GM12878 (cell line): Measurements from ENCODE around the gene SLC25A36. TPM values are rescaled to one million over a fixed set of nuclear protein-coding genes. Genes with fewer than 3 reads are reported as not detected.

Source experiments
- ATAC-seq: fragments of 200-7000 bp; cut with Tn5 transposase; 3 replicates; pipeline ENCODE4 v1.9.1; 2020; ENCODE audit warnings: mild to moderate bottlenecking, moderate library complexity
- BruUV-seq: library from RNA; stranded (reverse); fragments of 400-500 nt; replicated peaks from 2 replicates; lab custom pipeline; 2021; lab: Mats Ljungman, UMichigan
- CTCF ChIA-PET: fragments of 300-600 bp; sonication (Branson Sonifier 250); formaldehyde crosslinking; extraction: SDS; loops from one replicate; lab custom pipeline; 2021; ENCODE audit warnings: inconsistent platforms; lab: Yijun Ruan, JAX
- POLR2A ChIA-PET: fragments of 350-600 bp; formaldehyde crosslinking; extraction: SDS; loops from one replicate; lab custom pipeline; 2021; ENCODE audit warnings: inconsistent platforms; lab: Charles Lee
- RAD21 ChIA-PET: fragments of 300-600 bp; sonication (Branson Sonifier 250); formaldehyde crosslinking; loops from one replicate; lab custom pipeline; 2023; ENCODE audit warnings: antibody characterized with exemption; ENCODE audit not compliant: unreplicated experiment; lab: Charles Lee
- SMC1A ChIA-PET: fragments of 300-600 bp; sonication (Branson Sonifier 250); formaldehyde crosslinking; loops from one replicate; lab custom pipeline; 2023; ENCODE audit not compliant: unreplicated experiment, uncharacterized antibody; lab: Charles Lee
- DNase-seq: peaks from one replicate; pipeline ENCODE4 v3.0.0-alpha.2; 2011; ENCODE audit warnings: low read depth, low spot score
- FAIRE-seq: peaks from 3 replicates; lab custom pipeline; 2011; peaks lifted over from hg19 to GRCh38; lab: Jason Lieb, UNC
- H2AFZ ChIP-seq: 2 replicates; pipeline ENCODE4 v1.6.0; 2011; ENCODE audit warnings: low read depth, low read length, control low read depth; ENCODE audit not compliant: control insufficient read depth
- H3K27ac ChIP-seq: 2 replicates; pipeline ENCODE4 v1.5.1; 2011; ENCODE audit warnings: control low read depth; ENCODE audit not compliant: control insufficient read depth, insufficient read depth
- H3K27me3 ChIP-seq, 2 experiments: replicated peaks in 1 of 2; 2 replicates each; pipeline versions ENCODE4 v1.6.0 to v1.6.1; 2011; ENCODE audit warnings: low read length in 1 of 2; ENCODE audit not compliant: control insufficient read depth in 2 of 2, insufficient read depth in 2 of 2
- H3K36me3 ChIP-seq, 2 experiments: 2 replicates each; pipeline ENCODE4 v1.5.1; 2011; ENCODE audit warnings: low read length in 1 of 2; ENCODE audit not compliant: control insufficient read depth in 2 of 2, insufficient read depth in 2 of 2
- H3K4me1 ChIP-seq: 2 replicates; pipeline ENCODE4 v1.6.1; 2011; ENCODE audit warnings: mild to moderate bottlenecking, low read length, moderate library complexity, mixed read lengths; ENCODE audit not compliant: control insufficient read depth, insufficient read depth
- H3K4me2 ChIP-seq: 2 replicates; pipeline ENCODE4 v1.6.0; 2011; ENCODE audit warnings: control low read depth; ENCODE audit not compliant: control insufficient read depth, insufficient read depth
- H3K4me3 ChIP-seq: fragments of 200-600 bp; sonication (generic); 2 replicates; pipeline ENCODE4 v1.5.1; 2016
- H3K79me2 ChIP-seq: 2 replicates; pipeline ENCODE4 v1.6.0; 2011; ENCODE audit warnings: low read length; ENCODE audit not compliant: control insufficient read depth, insufficient read depth
- H3K9ac ChIP-seq: 2 replicates; pipeline ENCODE4 v1.8.0; 2011; ENCODE audit warnings: low read length, control low read depth, mixed read lengths; ENCODE audit not compliant: control insufficient read depth, insufficient read depth
- H3K9me3 ChIP-seq: replicated peaks from 3 replicates; pipeline ENCODE4 v1.5.1; 2011; ENCODE audit warnings: mild to moderate bottlenecking, low read length; ENCODE audit not compliant: control insufficient read depth, insufficient read depth
- H4K20me1 ChIP-seq: 2 replicates; pipeline ENCODE4 v1.6.0; 2011; ENCODE audit not compliant: control insufficient read depth, insufficient read depth
- BACH1 ChIP-seq: fragments of 450-650 bp; IDR thresholded peaks from 2 replicates; pipeline ENCODE4 v1.6.1; 2017; ENCODE audit warnings: mild to moderate bottlenecking, borderline replicate concordance
- BRCA1 ChIP-seq: IDR thresholded peaks from 2 replicates; pipeline ENCODE4 v1.6.1; 2011; ENCODE audit warnings: low read depth, low read length, improper control_type of control experiment
- CBFB ChIP-seq: IDR thresholded peaks from 2 replicates; pipeline ENCODE4 v1.6.1; 2016; ENCODE audit warnings: antibody characterized with exemption, low read depth
- EED ChIP-seq: sonication (generic); IDR thresholded peaks from 2 replicates; pipeline ENCODE4 v1.6.1; 2016; ENCODE audit warnings: antibody characterized with exemption, low read depth
- EGR1 ChIP-seq, 2 experiments: IDR thresholded peaks; 1 replicate in 1 of 2; 2 replicates in 1 of 2; pipeline ENCODE4 v1.6.1; 2011 to 2012; ENCODE audit warnings: low read depth in 2 of 2, low read length in 2 of 2, borderline replicate concordance in 1 of 2, mild to moderate bottlenecking in 1 of 2, moderate library complexity in 1 of 2
- ETV6 ChIP-seq, 2 experiments: fragments of 450-650 bp in 1 of 2; IDR thresholded peaks in 1 of 2; conservative IDR thresholded peaks in 1 of 2; 2 replicates each; pipeline ENCODE4 v1.6.1; 2014; ENCODE audit warnings: antibody characterized with exemption in 1 of 2, borderline replicate concordance in 1 of 2, low read depth in 1 of 2, mild to moderate bottlenecking in 1 of 2, moderate library complexity in 1 of 2
- MTA3 ChIP-seq: IDR thresholded peaks from 2 replicates; pipeline ENCODE4 v1.6.1; 2012; ENCODE audit warnings: low read length, inconsistent platforms, borderline replicate concordance
- TAF1 ChIP-seq: IDR thresholded peaks from 2 replicates; pipeline ENCODE4 v1.6.1; 2011; ENCODE audit warnings: mild to moderate bottlenecking, low read depth, low read length, borderline replicate concordance
- TCF7 ChIP-seq: IDR thresholded peaks from 2 replicates; pipeline ENCODE4 v1.6.1; 2014; ENCODE audit warnings: antibody characterized with exemption, borderline replicate concordance
- ZNF217 ChIP-seq: fragments of 450-650 bp; IDR thresholded peaks from 2 replicates; pipeline ENCODE4 v1.6.1; 2017; ENCODE audit warnings: antibody characterized with exemption, mild to moderate bottlenecking
- WGBS: methylation state at CpG from one replicate; pipeline ENCODE4 v1.1.6; 2016; ENCODE audit warnings: low lambda C conversion rate; ENCODE audit not compliant: insufficient replicate concordance, insufficient coverage; ENCODE audit errors: missing lambda C conversion rate; 5-methylcytosine and 5-hydroxymethylcytosine counted together
- in situ Hi-C: fragments of 300-500 bp; cut with MboI; formaldehyde crosslinking; loops from 9 replicates; pipeline ENCODE4 v1.14.3; 2018; ENCODE audit warnings: mixed read lengths
- intact Hi-C: fragments of 100-400 bp; cut with micrococcal nuclease; formaldehyde crosslinking; loops from one replicate; pipeline ENCODE4 v1.14.2; 2022; ENCODE audit not compliant: unreplicated experiment
- polyA plus RNA-seq, 11 experiments: library from polyadenylated mRNA; depleted of rRNA in 4 of 11; unstranded in 6 of 11; stranded (reverse) in 5 of 11; fragments of >200 nt; fragmentation: Nextera tagmentation in 4 of 11; fragmentation: Illumina TruSeq in 1 of 11; extraction: Ambion mirVana in 4 of 11; extraction: Trizol in 1 of 11; gene quantifications; 1 replicate in 1 of 11; 2 replicates in 10 of 11; pipeline versions ENCODE4 v1.2.1 to v1.2.3, GENCODE V29; 2011 to 2016; ENCODE audit warnings: inconsistent platforms in 2 of 11, missing spikeins in 2 of 11, low read depth in 1 of 11
- total RNA-seq, 4 experiments: library from RNA; depleted of rRNA in 3 of 4; stranded (reverse); fragments of >200 nt in 3 of 4; fragmentation: Illumina TruSeq in 1 of 4; extraction: Trizol in 1 of 4; gene quantifications; 2 replicates each; pipeline versions ENCODE4 v1.2.1 to v1.2.3, GENCODE V29; 2013 to 2021
- TF ChIP-seq, protein P1 (sequence below): fragments of 150-350 bp; IDR thresholded peaks from 2 replicates; pipeline ENCODE4 v1.6.1; 2014; ENCODE audit warnings: mild to moderate bottlenecking, low read depth, low read length
- TF ChIP-seq, protein P2 (sequence below): IDR thresholded peaks from 2 replicates; pipeline ENCODE4 v1.6.1; 2012; ENCODE audit warnings: low read depth, low read length, improper control_type of control experiment
- TF ChIP-seq, protein P3 (sequence below): fragments of 450-650 bp; IDR thresholded peaks from 2 replicates; pipeline ENCODE4 v1.6.1; 2017; ENCODE audit warnings: low read depth, mild to moderate bottlenecking, moderate library complexity

Gene SLC25A36
- total and polyA plus RNA-seq, 10 of the 15 experiments (the other 5 are each of a cell fraction or from before 2014, with no cell fraction given), result 13.0 to 183 (median 47.7) TPM

DNA sequence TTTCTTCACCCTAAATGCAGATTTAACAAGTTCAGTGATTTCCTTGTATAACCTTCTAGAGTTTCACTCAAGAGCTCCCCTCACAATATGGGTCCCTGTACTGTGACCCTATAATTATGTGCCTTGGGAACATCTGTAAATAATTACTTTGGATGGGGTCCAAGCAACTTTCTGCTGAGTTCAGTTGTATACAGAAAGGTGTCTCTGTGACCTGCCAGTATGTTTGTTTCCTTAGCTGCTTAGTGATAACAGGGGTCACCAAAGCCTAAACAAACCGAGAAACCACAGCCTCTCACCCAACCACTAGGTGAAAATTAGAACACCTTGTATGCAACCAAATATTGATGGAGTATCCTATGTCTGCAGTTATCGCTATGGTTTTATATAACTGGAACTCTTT lies 29.8 kb upstream of the SLC25A36 start (continued):
- TF ChIP-seq MTA3 (no peak), TCF7 (no peak), EGR1 (IDR thresholded peaks at IDR 0.05; ENCODE audit: borderline replicate concordance in 1 of 2, low read depth in 2 of 2, low read length in 2 of 2) (no peak), BACH1 (no peak), EED (no peak), CBFB (no peak)
- TF ChIP-seq, protein P1, sequence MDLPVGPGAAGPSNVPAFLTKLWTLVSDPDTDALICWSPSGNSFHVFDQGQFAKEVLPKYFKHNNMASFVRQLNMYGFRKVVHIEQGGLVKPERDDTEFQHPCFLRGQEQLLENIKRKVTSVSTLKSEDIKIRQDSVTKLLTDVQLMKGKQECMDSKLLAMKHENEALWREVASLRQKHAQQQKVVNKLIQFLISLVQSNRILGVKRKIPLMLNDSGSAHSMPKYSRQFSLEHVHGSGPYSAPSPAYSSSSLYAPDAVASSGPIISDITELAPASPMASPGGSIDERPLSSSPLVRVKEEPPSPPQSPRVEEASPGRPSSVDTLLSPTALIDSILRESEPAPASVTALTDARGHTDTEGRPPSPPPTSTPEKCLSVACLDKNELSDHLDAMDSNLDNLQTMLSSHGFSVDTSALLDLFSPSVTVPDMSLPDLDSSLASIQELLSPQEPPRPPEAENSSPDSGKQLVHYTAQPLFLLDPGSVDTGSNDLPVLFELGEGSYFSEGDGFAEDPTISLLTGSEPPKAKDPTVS, result no peak
- TF ChIP-seq, protein P2, sequence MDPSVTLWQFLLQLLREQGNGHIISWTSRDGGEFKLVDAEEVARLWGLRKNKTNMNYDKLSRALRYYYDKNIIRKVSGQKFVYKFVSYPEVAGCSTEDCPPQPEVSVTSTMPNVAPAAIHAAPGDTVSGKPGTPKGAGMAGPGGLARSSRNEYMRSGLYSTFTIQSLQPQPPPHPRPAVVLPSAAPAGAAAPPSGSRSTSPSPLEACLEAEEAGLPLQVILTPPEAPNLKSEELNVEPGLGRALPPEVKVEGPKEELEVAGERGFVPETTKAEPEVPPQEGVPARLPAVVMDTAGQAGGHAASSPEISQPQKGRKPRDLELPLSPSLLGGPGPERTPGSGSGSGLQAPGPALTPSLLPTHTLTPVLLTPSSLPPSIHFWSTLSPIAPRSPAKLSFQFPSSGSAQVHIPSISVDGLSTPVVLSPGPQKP, result no peak
- TF ChIP-seq, protein P3, sequence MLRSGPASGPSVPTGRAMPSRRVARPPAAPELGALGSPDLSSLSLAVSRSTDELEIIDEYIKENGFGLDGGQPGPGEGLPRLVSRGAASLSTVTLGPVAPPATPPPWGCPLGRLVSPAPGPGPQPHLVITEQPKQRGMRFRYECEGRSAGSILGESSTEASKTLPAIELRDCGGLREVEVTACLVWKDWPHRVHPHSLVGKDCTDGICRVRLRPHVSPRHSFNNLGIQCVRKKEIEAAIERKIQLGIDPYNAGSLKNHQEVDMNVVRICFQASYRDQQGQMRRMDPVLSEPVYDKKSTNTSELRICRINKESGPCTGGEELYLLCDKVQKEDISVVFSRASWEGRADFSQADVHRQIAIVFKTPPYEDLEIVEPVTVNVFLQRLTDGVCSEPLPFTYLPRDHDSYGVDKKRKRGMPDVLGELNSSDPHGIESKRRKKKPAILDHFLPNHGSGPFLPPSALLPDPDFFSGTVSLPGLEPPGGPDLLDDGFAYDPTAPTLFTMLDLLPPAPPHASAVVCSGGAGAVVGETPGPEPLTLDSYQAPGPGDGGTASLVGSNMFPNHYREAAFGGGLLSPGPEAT, result no peak

DNA sequence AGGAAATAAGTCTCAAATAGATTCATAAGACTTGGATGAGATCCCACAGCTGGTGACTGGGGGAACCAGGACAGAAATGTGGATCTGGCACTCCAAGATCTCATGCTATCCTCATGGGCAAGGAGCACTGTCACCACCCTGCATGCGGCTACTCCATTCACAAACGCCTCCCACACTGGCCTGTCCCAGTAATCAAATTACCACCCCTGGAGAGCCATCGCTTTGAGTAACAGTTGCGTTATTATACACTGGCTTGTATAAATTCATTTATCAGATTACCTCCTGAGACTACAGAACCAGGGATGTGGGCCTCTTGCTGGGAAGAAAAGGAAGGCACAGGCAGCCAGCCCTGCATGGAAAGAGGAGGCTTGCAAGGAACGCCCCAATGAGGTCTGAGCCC lies 27.9 kb upstream of the SLC25A36 start:
- FAIRE-seq (no peak), ATAC-seq (no peak), DNase-seq (no peak)
- H2AFZ ChIP-seq, result no peak overlapping the region
- no peak overlapping the region for H3K4me3 ChIP-seq
- H3K9ac ChIP-seq, result no peak overlapping the region
- intact Hi-C loops, result no loop called here
- WGBS, result 45% methylated on average over 5 of the region's 5 CpGs
- ChIA-PET SMC1A (interaction anchor here (1.5 kb wide), 1 partner anchor 14 kb away, joined by 3 read pairs; no protein-coding TSS in a partner anchor), POLR2A (no interaction called here), CTCF (no interaction called here), RAD21 (no interaction called here)
- in situ Hi-C loops, result no loop called here
- H3K4me2 ChIP-seq, result no peak overlapping the region
- no peaks in the 10 kb centered on the region for H3K9me3 ChIP-seq
- H3K79me2 ChIP-seq, result no peaks in the 10 kb centered on the region
- H4K20me1 ChIP-seq, result no peaks in the 10 kb centered on the region
- no peak overlapping the region for H3K27ac ChIP-seq
- no peaks in the 10 kb centered on the region for H3K4me1 ChIP-seq
- no TSS peak for BruUV-seq
- H3K36me3 ChIP-seq, result no peaks in the 10 kb centered on the region
- H3K27me3 ChIP-seq, result no peaks in the 10 kb centered on the region
- no peak for TF ChIP-seq TAF1
- TF ChIP-seq ZNF217, result no peak
- TF ChIP-seq BRCA1, result no peak
- no peak for TF ChIP-seq ETV6 (conservative IDR thresholded peaks at IDR 0.05 in 1 of 2, IDR thresholded peaks at IDR 0.05 in 1 of 2; ENCODE audit: borderline replicate concordance in 1 of 2, low read depth in 1 of 2)
- no peak for TF ChIP-seq EED
